K562 (cell line): Measurements from ENCODE around the gene TXNRD1. TPM values are rescaled to one million over a fixed set of nuclear protein-coding genes. Genes with fewer than 3 reads are reported as not detected.

Source experiments
- ATAC-seq: fragments of 200-7000 bp; cut with Tn5 transposase; 3 replicates; pipeline ENCODE4 v1.9.1; 2020; ENCODE audit warnings: moderate library complexity
- BruUV-seq: library from RNA; stranded (reverse); fragments of 400-500 nt; replicated peaks from 2 replicates; lab custom pipeline; 2021; lab: Mats Ljungman, UMichigan
- CTCF ChIA-PET: fragments of 300-600 bp; formaldehyde crosslinking; extraction: SDS; loops from one replicate; lab custom pipeline; 2021; ENCODE audit warnings: low intra/inter-chr PET ratio; lab: Yijun Ruan, JAX
- POLR2A ChIA-PET: fragments of 300-600, 350-650 bp; sonication (Branson Sonifier 250); formaldehyde crosslinking; extraction: SDS; loops from one replicate; lab custom pipeline; 2021; ENCODE audit warnings: antibody characterized with exemption, inconsistent platforms; lab: Yijun Ruan, JAX
- DNase-seq, 4 experiments: peaks; one replicate each; pipeline versions ENCODE4 v3.0.0 to v3.0.0-alpha.2; 2011 to 2018; ENCODE audit warnings: low spot score in 3 of 4, mixed read lengths in 3 of 4; ENCODE audit errors: extremely low read depth in 1 of 4
- FAIRE-seq: peaks from 2 replicates; lab custom pipeline; 2011; peaks lifted over from hg19 to GRCh38; lab: Jason Lieb, UNC
- H2AFZ ChIP-seq: 2 replicates; pipeline ENCODE4 v1.6.0; 2011; ENCODE audit warnings: low read depth, low read length, control low read depth, inconsistent platforms
- H3K27ac ChIP-seq: fragments of 200-600 bp; 3 replicates; pipeline ENCODE4 v1.8.0; 2011; ENCODE audit warnings: low read depth, mild to moderate bottlenecking, control low read depth, inconsistent platforms, low read length, moderate library complexity, mixed read lengths; ENCODE audit errors: extremely low read depth
- H3K27me3 ChIP-seq, 2 experiments: fragments of 300-600 bp in 1 of 2; 2 replicates in 1 of 2; 3 replicates in 1 of 2; pipeline versions ENCODE4 v1.6.0 to v1.8.0; 2011; ENCODE audit warnings: inconsistent platforms in 2 of 2, low read length in 2 of 2, mild to moderate bottlenecking in 1 of 2, mixed read lengths in 1 of 2, moderate library complexity in 1 of 2; ENCODE audit not compliant: control insufficient read depth in 2 of 2, insufficient read depth in 2 of 2
- H3K36me3 ChIP-seq: fragments of 300-600 bp; 3 replicates; pipeline ENCODE4 v1.8.0; 2011; ENCODE audit warnings: mild to moderate bottlenecking, low read length, inconsistent platforms; ENCODE audit not compliant: control insufficient read depth, insufficient read depth
- H3K4me1 ChIP-seq, 2 experiments: fragments of 200-600 bp in 1 of 2; replicated peaks in 1 of 2; 2 replicates in 1 of 2; 3 replicates in 1 of 2; pipeline versions ENCODE4 v1.5.1 to v1.8.0; 2011; ENCODE audit warnings: inconsistent platforms in 2 of 2, low read length in 2 of 2, mild to moderate bottlenecking in 1 of 2, mixed read lengths in 1 of 2, moderate library complexity in 1 of 2; ENCODE audit not compliant: control insufficient read depth in 2 of 2, insufficient read depth in 2 of 2
- H3K4me2 ChIP-seq: 2 replicates; pipeline ENCODE4 v1.6.1; 2011; ENCODE audit warnings: low read length, control low read depth, inconsistent platforms, mixed read lengths; ENCODE audit not compliant: insufficient read depth
- H3K4me3 ChIP-seq: fragments of 200-600 bp; sonication (generic), shearing (Covaris generic); 2 replicates; pipeline ENCODE4 v1.5.1; 2016; ENCODE audit warnings: control low read depth, inconsistent platforms
- H3K79me2 ChIP-seq: fragments of 200-600 bp; 3 replicates; pipeline ENCODE4 v1.8.0; 2011; ENCODE audit warnings: low read length, inconsistent platforms; ENCODE audit not compliant: control insufficient read depth, insufficient read depth
- H3K9ac ChIP-seq, 2 experiments: 2 replicates each; pipeline versions ENCODE4 v1.6.0 to v1.6.1; 2011; ENCODE audit warnings: low read depth in 2 of 2, low read length in 2 of 2, control low read depth in 1 of 2, inconsistent platforms in 1 of 2, mild to moderate bottlenecking in 1 of 2, mixed read lengths in 1 of 2; ENCODE audit not compliant: insufficient read depth in 1 of 2
- H3K9me1 ChIP-seq: one replicate; pipeline ENCODE4 v1.6.0; 2011; ENCODE audit warnings: inconsistent platforms, mild to moderate bottlenecking, low read length, moderate library complexity; ENCODE audit not compliant: control insufficient read depth, insufficient read depth
- H3K9me3 ChIP-seq: replicated peaks from 2 replicates; pipeline ENCODE4 v1.5.1; 2011; ENCODE audit warnings: low read depth, low read length, inconsistent platforms; ENCODE audit not compliant: control insufficient read depth, insufficient read depth
- H4K20me1 ChIP-seq: replicated peaks from 2 replicates; pipeline ENCODE4 v1.6.1; 2011; ENCODE audit warnings: low read length, inconsistent platforms, mixed read lengths; ENCODE audit not compliant: control insufficient read depth, insufficient read depth
- BRCA1 ChIP-seq, 2 experiments: fragments of 450-650 bp in 1 of 2; sonication (generic) in 1 of 2; formaldehyde crosslinking in 1 of 2; IDR thresholded peaks; 2 replicates each; pipeline versions ENCODE4 v1.5.0 to v1.6.1; 2017 to 2020; ENCODE audit warnings: mild to moderate bottlenecking in 1 of 2, missing genetic modification reagents in 1 of 2
- CEBPZ ChIP-seq: fragments of 150-350 bp; IDR thresholded peaks from 2 replicates; pipeline ENCODE4 v1.6.1; 2014; ENCODE audit warnings: low read depth, mild to moderate bottlenecking, low read length, borderline replicate concordance
- DPF2 ChIP-seq: fragments of 450-650 bp; IDR thresholded peaks from 2 replicates; pipeline ENCODE4 v1.6.1; 2016
- FOXK1 ChIP-seq: sonication (generic); formaldehyde crosslinking; IDR thresholded peaks from 2 replicates; pipeline ENCODE4 v1.8.0; 2022; ENCODE audit warnings: missing genetic modification reagents, mild to moderate bottlenecking, borderline replicate concordance
- HDAC8 ChIP-seq: fragments of 450-650 bp; IDR thresholded peaks from 2 replicates; pipeline ENCODE4 v1.6.1; 2016; ENCODE audit warnings: mild to moderate bottlenecking, missing genetic modification characterization, moderate library complexity, missing compliant biosample characterization
- PURB ChIP-seq: sonication (generic); formaldehyde crosslinking; IDR thresholded peaks from 2 replicates; pipeline ENCODE4 v1.9.0; 2021; ENCODE audit warnings: low read depth, mild to moderate bottlenecking, missing genetic modification reagents
- SREBF2 ChIP-seq: sonication (generic); formaldehyde crosslinking; IDR thresholded peaks from 2 replicates; pipeline ENCODE4 v1.4.0; 2020; ENCODE audit warnings: mild to moderate bottlenecking, missing genetic modification reagents
- TAF1 ChIP-seq: IDR thresholded peaks from 2 replicates; pipeline ENCODE4 v1.6.1; 2011; ENCODE audit warnings: mild to moderate bottlenecking, low read length, moderate library complexity; ENCODE audit not compliant: insufficient read depth, control insufficient read depth, severe bottlenecking; ENCODE audit errors: extremely low read depth
- TEAD2 ChIP-seq: fragments of 450-650 bp; IDR thresholded peaks from 2 replicates; pipeline ENCODE4 v1.6.1; 2016; ENCODE audit warnings: missing genetic modification characterization, control low read depth, missing compliant biosample characterization
- USF2 ChIP-seq: sonication (generic); formaldehyde crosslinking; IDR thresholded peaks from 2 replicates; pipeline ENCODE4 v1.5.0; 2020; ENCODE audit warnings: missing genetic modification reagents
- ZBTB34 ChIP-seq: fragments of 250-450 bp; sonication (Bioruptor Pico); IDR thresholded peaks from 2 replicates; pipeline ENCODE4 v1.8.0; 2021; ENCODE audit warnings: mild to moderate bottlenecking, moderate library complexity
- ZKSCAN1 ChIP-seq: fragments of 150-350 bp; IDR thresholded peaks from 2 replicates; pipeline ENCODE4 v1.6.1; 2016; ENCODE audit warnings: low read depth, low read length
- ZNF57 ChIP-seq: fragments of 450-650 bp; formaldehyde crosslinking; IDR thresholded peaks from 2 replicates; pipeline ENCODE4 v1.4.0; 2020; ENCODE audit warnings: mild to moderate bottlenecking, moderate library complexity
- ZNF696 ChIP-seq: fragments of 250-450 bp; sonication (Bioruptor Pico); conservative IDR thresholded peaks from 2 replicates; pipeline ENCODE4 v1.4.0; 2020; ENCODE audit warnings: mild to moderate bottlenecking, moderate library complexity
- WGBS: fragments of 100-300 bp; shearing (Covaris generic); methylation state at CpG from one replicate; pipeline ENCODE4 v1.1.6; 2016; ENCODE audit warnings: low coverage, mixed read lengths; ENCODE audit not compliant: insufficient coverage; ENCODE audit errors: missing lambda C conversion rate; 5-methylcytosine and 5-hydroxymethylcytosine counted together
- in situ Hi-C: fragments of 300-500 bp; cut with MboI; formaldehyde crosslinking; loops from 4 replicates; pipeline ENCODE4 v1.15.0; 2018; ENCODE audit warnings: inconsistent platforms, mixed read lengths
- intact Hi-C: fragments of 100-400 bp; cut with micrococcal nuclease; formaldehyde crosslinking; loops from 2 replicates; pipeline ENCODE4 v1.14.2; 2022
- polyA plus RNA-seq, 8 experiments: library from polyadenylated mRNA; depleted of rRNA in 4 of 8; stranded (reverse) in 5 of 8; unstranded in 3 of 8; fragments of >200 nt; fragmentation: Nextera tagmentation in 2 of 8; fragmentation: Illumina TruSeq in 1 of 8; extraction: Ambion mirVana in 2 of 8; extraction: Trizol in 1 of 8; gene quantifications; 2 replicates each; pipeline versions ENCODE4 v1.2.1 to v1.2.3, GENCODE V29; 2011 to 2014; ENCODE audit warnings: inconsistent platforms in 1 of 8, missing spikeins in 1 of 8
- total RNA-seq, 7 experiments: library from RNA; depleted of rRNA in 6 of 7; stranded (reverse); fragments of >200 nt in 6 of 7; fragmentation: Illumina TruSeq in 2 of 7; extraction: Trizol in 2 of 7; gene quantifications; 2 replicates each; pipeline versions ENCODE4 v1.2.1 to v1.2.3, GENCODE V29; 2011 to 2021; ENCODE audit warnings: low replicate concordance in 1 of 7

TXNRD1 gene
- total and polyA plus RNA-seq, 9 of the 15 experiments (the other 6 are each of a cell fraction or from before 2014, with no cell fraction given), result 107 to 189 (median 146) TPM

GRCh38 chr12:104319918-104320626 lies 104.5 kb downstream of the TXNRD1 start:
- no peaks in the 10 kb centered on the region for H3K79me2 ChIP-seq
- no peak for DNase-seq
- no peak overlapping the region for H3K4me3 ChIP-seq
- POLR2A ChIA-PET, result interaction anchor here (1.0 to 1.2 kb wide), 2 partner anchors 9 to 25 kb away, joined by 3 to 4 read pairs; no protein-coding TSS in a partner anchor
- no peaks in the 10 kb centered on the region for H3K27me3 ChIP-seq
- no peaks in the 10 kb centered on the region for H3K4me1 ChIP-seq
- no peak for ATAC-seq
- intact Hi-C loops (no loop called here), in situ Hi-C loops (no loop called here)
- no peak overlapping the region for H3K27ac ChIP-seq
- peaks cover 85% of the 10 kb centered on the region for H3K36me3 ChIP-seq
- TF ChIP-seq BRCA1 (IDR thresholded peaks at IDR 0.05) (no peak), BRCA1 (CRISPR knock-in tag; IDR thresholded peaks at IDR 0.05) (no peak), ZBTB34 (CRISPR knock-in tag) (no peak), ZKSCAN1 (no peak), CEBPZ (no peak), PURB (CRISPR knock-in tag) (no peak), ZNF696 (CRISPR knock-in tag) (no peak), TEAD2 (tag) (no peak), HDAC8 (tag) (no peak), TAF1 (no peak), ZNF57 (CRISPR knock-in tag) (no peak), FOXK1 (no peak), DPF2 (no peak), SREBF2 (CRISPR knock-in tag) (no peak), USF2 (CRISPR knock-in tag) (no peak)
- no peak overlapping the region for H3K4me2 ChIP-seq
- no peak overlapping the region for H3K9ac ChIP-seq
- H3K9me3 ChIP-seq, result no peaks in the 10 kb centered on the region
- WGBS, result 100% methylated on average over 1 of the region's 1 CpG
- CTCF ChIA-PET, result no interaction called here
- BruUV-seq, result no TSS peak
- no peak overlapping the region for H2AFZ ChIP-seq
- no peaks in the 10 kb centered on the region for H4K20me1 ChIP-seq
- peak; percentile 11 for FAIRE-seq
- no peaks in the 10 kb centered on the region for H3K9me1 ChIP-seq
